SK-N-SH (cell line): ENCODE results near the gene CD300H. TPM values are rescaled to one million over a fixed set of nuclear protein-coding genes. Genes with fewer than 3 reads are reported as not detected.

ENCODE experiments used
- CTCF ChIA-PET: fragments of 300-600, 350-600 bp; formaldehyde crosslinking; extraction: SDS; loops from one replicate; lab custom pipeline; 2021; lab: Yijun Ruan, JAX
- POLR2A ChIA-PET: fragments of 350-600 bp; sonication (Branson Sonifier 250); formaldehyde crosslinking; extraction: SDS; loops from one replicate; lab custom pipeline; 2020; ENCODE audit warnings: antibody characterized with exemption, inconsistent platforms; lab: Yijun Ruan, JAX
- DNase-seq: peaks from one replicate; pipeline ENCODE4 v3.0.0; 2012
- H2AFZ ChIP-seq: fragments of 200-600 bp; sonication (generic); 2 replicates; pipeline ENCODE4 v1.8.1; 2016; ENCODE audit warnings: antibody characterized with exemption, mild to moderate bottlenecking, low read depth
- H3F3A ChIP-seq: fragments of 200-600 bp; sonication (generic); replicated peaks from 2 replicates; pipeline ENCODE3; 2016; ENCODE audit warnings: antibody characterized with exemption, mild to moderate bottlenecking; ENCODE audit not compliant: insufficient read depth
- H3K27ac ChIP-seq, 2 experiments: fragments of 200-500 bp in 1 of 2; fragments of 200-600 bp in 1 of 2; sonication (Bioruptor generic) in 1 of 2; sonication (generic), shearing (Covaris generic) in 1 of 2; 2 replicates each; pipeline versions ENCODE4 v1.5.1 to v1.6.1; 2014 to 2016; ENCODE audit warnings: low read depth in 2 of 2, inconsistent platforms in 1 of 2, low read length in 1 of 2, mild to moderate bottlenecking in 1 of 2, mixed read lengths in 1 of 2
- H3K27me3 ChIP-seq: fragments of 200-600 bp; sonication (generic), shearing (Covaris generic); 2 replicates; pipeline ENCODE4 v1.6.1; 2016; ENCODE audit warnings: mixed run types; ENCODE audit not compliant: insufficient read depth
- H3K36me3 ChIP-seq, 2 experiments: fragments of 200-500 bp in 1 of 2; fragments of 200-600 bp in 1 of 2; sonication (Bioruptor generic) in 1 of 2; sonication (generic) in 1 of 2; replicated peaks in 1 of 2; 2 replicates each; pipeline versions ENCODE3 to v1.5.1; 2014 to 2016; ENCODE audit warnings: low read length in 1 of 2, mild to moderate bottlenecking in 1 of 2; ENCODE audit not compliant: insufficient read depth in 2 of 2, control insufficient read depth in 1 of 2
- H3K4me1 ChIP-seq, 2 experiments: fragments of 200-500 bp in 1 of 2; fragments of 200-600 bp in 1 of 2; sonication (Bioruptor generic) in 1 of 2; sonication (generic), shearing (Covaris generic) in 1 of 2; 2 replicates each; pipeline versions ENCODE4 v1.5.1 to v1.6.1; 2014 to 2016; ENCODE audit warnings: low read depth in 1 of 2, low read length in 1 of 2, mixed run types in 1 of 2; ENCODE audit not compliant: insufficient read depth in 2 of 2, control insufficient read depth in 1 of 2
- H3K4me2 ChIP-seq: fragments of 200-600 bp; sonication (generic), shearing (Covaris generic); 2 replicates; pipeline ENCODE4 v1.6.1; 2017; ENCODE audit warnings: mixed run types
- H3K4me3 ChIP-seq, 2 experiments: fragments of 200-500 bp in 1 of 2; fragments of 200-600 bp in 1 of 2; sonication (Bioruptor generic) in 1 of 2; sonication (generic), shearing (Covaris generic) in 1 of 2; 2 replicates each; pipeline versions ENCODE4 v1.5.1 to v1.8.1; 2014 to 2016; ENCODE audit warnings: low read depth in 2 of 2, inconsistent platforms in 1 of 2, low read length in 1 of 2, mild to moderate bottlenecking in 1 of 2, mixed read lengths in 1 of 2, moderate library complexity in 1 of 2
- H3K79me2 ChIP-seq: fragments of 200-600 bp; sonication (generic); 2 replicates; pipeline ENCODE4 v1.8.1; 2017; ENCODE audit warnings: mild to moderate bottlenecking; ENCODE audit not compliant: insufficient read depth
- H3K9ac ChIP-seq: fragments of 200-600 bp; sonication (generic); 2 replicates; pipeline ENCODE4 v1.6.1; 2017; ENCODE audit warnings: mixed run types
- H3K9me2 ChIP-seq: fragments of 200-600 bp; sonication (generic); 2 replicates; pipeline ENCODE4 v1.6.1; 2017; ENCODE audit warnings: mixed run types
- H3K9me3 ChIP-seq: fragments of 200-600 bp; sonication (generic); 2 replicates; pipeline ENCODE4 v1.6.1; 2017; ENCODE audit warnings: mixed run types, mild to moderate bottlenecking, moderate library complexity
- H4K20me1 ChIP-seq: fragments of 200-600 bp; sonication (generic); 2 replicates; pipeline ENCODE4 v1.6.1; 2017; ENCODE audit warnings: mild to moderate bottlenecking, mixed run types; ENCODE audit not compliant: insufficient read depth
- ELF1 ChIP-seq: IDR thresholded peaks from 2 replicates; pipeline ENCODE4 v1.4.0; 2012
- EP300 ChIP-seq, 2 experiments: IDR thresholded peaks; 2 replicates each; pipeline versions ENCODE4 v1.4.0 to v1.6.1; 2012; ENCODE audit warnings: borderline replicate concordance in 1 of 2, low read depth in 1 of 2, low read length in 1 of 2
- FOSL2 ChIP-seq: IDR thresholded peaks from 2 replicates; pipeline ENCODE4 v1.4.0; 2012; ENCODE audit warnings: low read depth, mild to moderate bottlenecking, moderate library complexity, borderline replicate concordance
- FOXJ3 ChIP-seq: sonication (generic); formaldehyde crosslinking; IDR thresholded peaks from 2 replicates; pipeline ENCODE4 v1.5.1; 2020; ENCODE audit warnings: mild to moderate bottlenecking, missing genetic modification reagents
- IRF3 ChIP-seq: fragments of 150-350 bp; IDR thresholded peaks from 2 replicates; pipeline ENCODE4 v1.6.1; 2016; ENCODE audit warnings: mild to moderate bottlenecking, low read depth, low read length
- MEF2A ChIP-seq: IDR thresholded peaks from 2 replicates; pipeline ENCODE4 v1.4.0; 2012; ENCODE audit warnings: low read depth, borderline replicate concordance
- POLR2AphosphoS5 ChIP-seq: IDR thresholded peaks from 2 replicates; pipeline ENCODE4 v1.6.1; 2012; ENCODE audit warnings: low read depth, low read length
- RAD21 ChIP-seq: IDR thresholded peaks from 2 replicates; pipeline ENCODE4 v1.6.1; 2012; ENCODE audit warnings: mild to moderate bottlenecking, low read length
- RCOR1 ChIP-seq: fragments of 150-350 bp; IDR thresholded peaks from 2 replicates; pipeline ENCODE4 v1.6.1; 2017; ENCODE audit warnings: antibody characterized with exemption, low read length
- SIN3A ChIP-seq: IDR thresholded peaks from 2 replicates; pipeline ENCODE4 v1.6.1; 2012; ENCODE audit warnings: low read depth, mild to moderate bottlenecking, low read length, moderate library complexity, borderline replicate concordance
- TAF1 ChIP-seq: IDR thresholded peaks from 2 replicates; pipeline ENCODE4 v1.6.1; 2012; ENCODE audit warnings: low read depth, mild to moderate bottlenecking, low read length, moderate library complexity, borderline replicate concordance
- TCF12 ChIP-seq: IDR thresholded peaks from 2 replicates; pipeline ENCODE4 v1.4.0; 2012
- ZBTB33 ChIP-seq: IDR thresholded peaks from 2 replicates; pipeline ENCODE4 v1.4.0; 2012; ENCODE audit warnings: low read depth, borderline replicate concordance
- WGBS: methylation state at CpG from one replicate; pipeline ENCODE4 v1.1.6; 2017; ENCODE audit warnings: low lambda C conversion rate; 5-methylcytosine and 5-hydroxymethylcytosine counted together
- polyA plus RNA-seq, 3 experiments: library from polyadenylated mRNA; depleted of rRNA; stranded (reverse); fragments of >200 nt; gene quantifications; 2 replicates each; pipeline ENCODE4 v1.2.3, GENCODE V29; 2012
- TF ChIP-seq, protein P1 (sequence below): IDR thresholded peaks from 2 replicates; pipeline ENCODE4 v1.4.0; 2012; ENCODE audit warnings: low read depth

CD300H gene
- polyA plus RNA-seq, 1 of the 3 experiments (the other 2 are of a cell fraction): not detected

DNA sequence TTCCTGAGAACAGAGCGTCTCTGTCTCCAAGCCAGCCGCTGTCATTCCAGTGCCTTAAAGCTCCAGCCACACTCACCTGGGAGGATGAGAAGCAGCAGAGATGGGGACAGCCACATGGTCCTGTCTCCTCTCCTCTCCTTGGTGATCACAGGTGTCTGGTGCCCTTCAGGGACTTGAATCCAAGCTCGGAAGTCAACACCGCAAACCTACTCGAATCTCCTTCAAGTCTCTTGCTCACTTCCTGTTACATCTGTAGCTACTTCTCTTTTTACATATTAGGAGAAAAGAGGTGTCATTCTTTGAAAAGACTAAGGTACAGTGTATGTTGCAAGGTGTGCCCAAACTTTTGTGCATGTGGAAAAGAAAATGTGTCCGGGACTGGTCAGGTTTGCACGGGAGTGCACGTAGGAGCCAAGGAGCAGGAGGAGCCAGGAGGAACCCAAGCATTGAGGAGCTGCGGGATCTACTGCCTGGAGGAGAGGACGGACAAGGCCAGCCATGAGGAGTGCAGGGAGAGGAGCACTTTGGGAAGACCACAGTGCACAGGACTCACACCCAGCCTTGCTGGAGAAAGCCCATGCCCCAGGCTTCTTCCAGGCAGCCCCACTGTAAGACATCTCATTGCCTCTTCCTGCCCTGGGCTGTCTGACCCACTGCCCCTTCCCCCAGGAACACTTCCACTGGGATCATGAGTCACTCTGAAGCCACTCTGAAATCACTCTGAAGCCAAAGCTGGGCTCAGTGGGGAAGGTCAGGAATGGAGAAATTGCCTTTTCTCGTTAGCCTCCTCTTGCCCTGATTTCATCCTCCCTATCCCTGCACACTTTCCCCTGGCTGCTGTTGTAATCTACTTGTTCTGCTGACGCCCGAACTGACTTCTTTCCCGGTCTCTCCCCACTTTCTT is 25.0 kb upstream of the CD300H start, which contains the start of gene CD300LD:
Gene CD300LD (minus strand): TSS at position 197 of the 904 bp plus-strand sequence. CDS start 81 bp downstream, at position 116.
- CTCF ChIA-PET: interaction anchor here (0.6 to 5.5 kb wide), 8 partner anchors 9 to 224 kb away, joined by 3 to 21 read pairs (median 4); no protein-coding TSS in a partner anchor

GRCh38 chr17:74591503-74591902 is 24.2 kb upstream of the CD300H start:
- Histone ChIP-seq H2AFZ (no peak overlapping the region), H3K9ac (no peak overlapping the region), H3F3A (no peaks in the 10 kb centered on the region), H3K9me3 (no peaks in the 10 kb centered on the region), H3K4me3 (no peak overlapping the region), H3K27me3 (no peaks in the 10 kb centered on the region), H3K4me2 (no peak overlapping the region), H3K27ac (no peak overlapping the region), H3K36me3 (no peaks in the 10 kb centered on the region), H3K79me2 (no peaks in the 10 kb centered on the region), H3K4me1 (no peaks in the 10 kb centered on the region), H3K9me2 (no peaks in the 10 kb centered on the region), H4K20me1 (no peaks in the 10 kb centered on the region)
- CTCF ChIA-PET: interaction anchor here (1.1 to 5.5 kb wide), 5 partner anchors 9 to 223 kb away, joined by 3 to 21 read pairs (median 11); partner anchors contain the start of gene RAB37
- POLR2A ChIA-PET: no interaction called here
- 2% methylated on average over 1 of the region's 1 CpG for WGBS
- no peak for TF ChIP-seq SIN3A
- TF ChIP-seq RCOR1: no peak
- no peak for TF ChIP-seq IRF3
- DNase-seq: no peak

More for the DNA sequence above, 25.0 kb upstream of the CD300H start, which contains the start of gene CD300LD:
- H2AFZ ChIP-seq: no peak within 1 kb of the TSS
- TF ChIP-seq TCF12 (no peak), FOXJ3 (CRISPR knock-in tag) (no peak), TAF1 (no peak), POLR2AphosphoS5 (no peak)
- no peaks in the 10 kb centered on the region for H3F3A ChIP-seq
- no peak within 1 kb of the TSS for H3K4me2 ChIP-seq
- H4K20me1 ChIP-seq: no peaks in the 10 kb centered on the region
- no peak within 1 kb of the TSS for H3K27ac ChIP-seq
- H3K36me3 ChIP-seq: no peaks in the 10 kb centered on the region
- H3K79me2 ChIP-seq: no peaks in the 10 kb centered on the region
- no peak for DNase-seq
- H3K4me1 ChIP-seq: no peaks in the 10 kb centered on the region
- no peaks in the 10 kb centered on the region for H3K9me3 ChIP-seq
- no peak within 1 kb of the TSS for H3K4me3 ChIP-seq
- no peaks in the 10 kb centered on the region for H3K9me2 ChIP-seq
- no peak within 1 kb of the TSS for H3K9ac ChIP-seq
- H3K27me3 ChIP-seq: no peaks in the 10 kb centered on the region
- POLR2A ChIA-PET: no interaction called here
- 13% methylated on average over 14 of the region's 14 CpGs for WGBS

- no peak overlapping the region for H3K4me3 ChIP-seq
- no peak overlapping the region for H2AFZ ChIP-seq
- H3K27me3 ChIP-seq: no peaks in the 10 kb centered on the region
- no peak overlapping the region for H3K27ac ChIP-seq
- no peak for DNase-seq
- H3K4me1 ChIP-seq: no peaks in the 10 kb centered on the region
- ChIA-PET CTCF (interaction anchor here (1.9 kb wide), 1 partner anchor 17 kb away, joined by 6 read pairs; no protein-coding TSS in a partner anchor), POLR2A (no interaction called here)
- H3K9me2 ChIP-seq: no peaks in the 10 kb centered on the region
- no peaks in the 10 kb centered on the region for H3K79me2 ChIP-seq
- no peak overlapping the region for H3K9ac ChIP-seq
- 26% methylated on average over 5 of the region's 5 CpGs for WGBS
- no peak overlapping the region for H3K4me2 ChIP-seq
- H4K20me1 ChIP-seq: no peaks in the 10 kb centered on the region
- 0 out of 2 replicates have a peak, but pooled peaks cover 3% of the 10 kb centered on the region for H3K9me3 ChIP-seq
- no peaks in the 10 kb centered on the region for H3K36me3 ChIP-seq
- H3F3A ChIP-seq: no peaks in the 10 kb centered on the region
- TF ChIP-seq ZBTB33 (no peak), FOXJ3 (CRISPR knock-in tag) (no peak), POLR2AphosphoS5 (no peak), IRF3 (no peak), TAF1 (no peak), MEF2A (no peak), ELF1 (no peak), SIN3A (no peak), RCOR1 (no peak), TCF12 (no peak), EP300 (IDR thresholded peaks at IDR 0.05; ENCODE audit: borderline replicate concordance in 1 of 2, low read depth in 1 of 2, low read length in 1 of 2) (no peak), RAD21 (no peak), FOSL2 (no peak)
- TF ChIP-seq, protein P1, sequence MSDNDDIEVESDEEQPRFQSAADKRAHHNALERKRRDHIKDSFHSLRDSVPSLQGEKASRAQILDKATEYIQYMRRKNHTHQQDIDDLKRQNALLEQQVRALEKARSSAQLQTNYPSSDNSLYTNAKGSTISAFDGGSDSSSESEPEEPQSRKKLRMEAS: no peak
Measured at GRCh38 chr17:74585711-74586110, 18.4 kb upstream of the CD300H start.
